GM18499 (cell line): ENCODE results near the gene SIPA1L3.
"Not testable (repeated sequence)": the region's sequence is repeated elsewhere in the genome, so short reads cannot be mapped to it uniquely, and the experiment has no call there.

Experiments
- ATAC-seq: cut with Tn5 transposase; IDR thresholded peaks from one replicate; pipeline ENCODE4 v1.9.1; 2021; ENCODE audit warnings: moderate number of reproducible peaks; ENCODE audit not compliant: insufficient read depth, unreplicated experiment

SIPA1L3 gene

DNA sequence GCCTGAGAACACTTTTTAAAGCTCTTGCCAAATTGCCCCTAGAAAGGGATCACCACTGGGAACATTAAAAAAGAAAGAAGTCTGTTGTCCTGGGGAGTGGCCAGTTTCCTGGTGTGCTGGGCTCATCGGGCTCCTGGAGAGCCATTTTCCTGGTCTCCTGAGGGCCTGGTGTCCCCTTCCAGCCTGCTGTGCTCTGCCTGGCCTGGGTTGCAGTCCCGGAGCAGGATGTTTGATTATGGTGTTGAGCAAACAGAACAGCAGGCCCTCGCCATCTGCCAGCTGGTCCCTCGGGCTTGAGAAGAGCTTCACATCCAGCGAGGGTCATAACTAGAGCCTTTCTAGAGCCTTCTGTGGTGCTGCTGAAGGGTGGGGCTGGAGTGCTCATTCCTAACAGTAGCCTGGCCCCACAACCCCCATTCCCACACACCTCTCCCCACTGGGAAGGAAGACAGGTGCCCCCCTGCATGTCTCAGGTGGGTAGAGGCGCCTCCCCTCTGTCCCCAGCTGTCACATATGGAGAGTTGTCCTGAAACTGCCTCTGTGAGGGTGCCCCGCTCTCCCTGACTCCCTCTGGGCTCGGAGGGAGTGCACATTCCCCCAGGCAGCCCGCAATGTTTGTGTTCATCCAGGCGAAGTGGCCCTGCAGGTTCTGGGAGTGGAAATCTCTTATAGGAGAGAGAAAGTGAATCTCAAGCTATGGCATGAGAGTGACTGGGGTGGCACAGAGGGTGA lies 151.1 kb downstream of the SIPA1L3 start:
- no peak for ATAC-seq

DNA sequence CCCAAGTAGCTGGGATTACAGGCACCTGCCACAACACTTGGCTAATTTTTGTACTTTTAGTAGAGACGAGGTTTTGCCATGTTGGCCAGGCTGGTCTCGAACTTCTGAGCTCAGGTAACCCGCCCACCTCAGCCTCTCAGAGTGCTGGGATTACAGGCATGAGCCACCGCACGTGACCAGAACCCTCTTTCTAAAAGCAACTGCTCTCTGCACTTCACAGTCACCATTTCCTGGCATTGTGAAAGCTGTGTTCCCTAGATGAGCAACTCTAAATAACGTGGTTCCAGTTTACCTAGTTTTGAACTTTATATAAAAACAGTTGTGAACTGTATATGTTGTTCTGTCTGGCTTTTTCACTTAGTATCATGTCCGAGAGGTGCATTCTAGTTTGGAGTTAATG lies 152.9 kb downstream of the SIPA1L3 start:
- no peak for ATAC-seq

DNA sequence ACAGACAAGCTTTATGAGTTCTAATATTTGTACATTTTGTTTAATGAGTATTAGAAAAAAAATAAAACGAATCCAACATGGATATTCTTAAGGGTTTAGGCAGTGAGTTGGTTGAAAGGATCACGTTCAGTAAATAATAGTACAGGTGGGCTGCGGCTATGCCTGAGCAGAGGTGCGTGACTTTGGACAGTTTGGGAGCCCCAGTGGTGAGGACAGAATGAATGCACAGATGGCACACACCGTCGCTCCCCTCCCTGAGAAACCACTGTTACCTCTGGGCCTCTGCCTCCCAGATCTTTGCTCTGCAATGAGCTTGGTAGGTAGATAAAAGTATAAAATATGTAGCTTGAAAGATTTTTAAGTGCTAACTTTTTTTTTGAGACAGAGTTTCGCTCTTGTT lies 153.3 kb downstream of the SIPA1L3 start:
- ATAC-seq, result no peak

DNA sequence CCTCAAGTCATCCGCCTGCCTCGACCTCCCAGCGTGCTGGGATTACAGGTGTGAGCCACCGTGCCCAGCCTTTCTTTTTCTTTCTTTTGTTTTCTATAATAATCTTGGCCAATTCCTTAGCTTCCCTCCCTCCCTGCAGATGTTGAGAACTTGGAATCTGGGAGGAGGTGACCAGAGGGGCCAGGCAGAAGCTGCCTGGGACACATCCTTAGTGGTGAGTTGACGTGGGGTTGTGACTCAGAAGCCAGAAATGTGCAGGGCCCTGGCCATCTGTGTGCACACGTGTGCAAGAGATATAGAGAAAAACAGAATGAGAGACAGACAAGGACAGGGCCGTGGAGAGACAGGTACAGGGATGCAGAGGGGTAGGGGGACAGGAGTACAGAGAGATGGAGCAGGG lies 154.3 kb downstream of the SIPA1L3 start:
- no peak for ATAC-seq

DNA sequence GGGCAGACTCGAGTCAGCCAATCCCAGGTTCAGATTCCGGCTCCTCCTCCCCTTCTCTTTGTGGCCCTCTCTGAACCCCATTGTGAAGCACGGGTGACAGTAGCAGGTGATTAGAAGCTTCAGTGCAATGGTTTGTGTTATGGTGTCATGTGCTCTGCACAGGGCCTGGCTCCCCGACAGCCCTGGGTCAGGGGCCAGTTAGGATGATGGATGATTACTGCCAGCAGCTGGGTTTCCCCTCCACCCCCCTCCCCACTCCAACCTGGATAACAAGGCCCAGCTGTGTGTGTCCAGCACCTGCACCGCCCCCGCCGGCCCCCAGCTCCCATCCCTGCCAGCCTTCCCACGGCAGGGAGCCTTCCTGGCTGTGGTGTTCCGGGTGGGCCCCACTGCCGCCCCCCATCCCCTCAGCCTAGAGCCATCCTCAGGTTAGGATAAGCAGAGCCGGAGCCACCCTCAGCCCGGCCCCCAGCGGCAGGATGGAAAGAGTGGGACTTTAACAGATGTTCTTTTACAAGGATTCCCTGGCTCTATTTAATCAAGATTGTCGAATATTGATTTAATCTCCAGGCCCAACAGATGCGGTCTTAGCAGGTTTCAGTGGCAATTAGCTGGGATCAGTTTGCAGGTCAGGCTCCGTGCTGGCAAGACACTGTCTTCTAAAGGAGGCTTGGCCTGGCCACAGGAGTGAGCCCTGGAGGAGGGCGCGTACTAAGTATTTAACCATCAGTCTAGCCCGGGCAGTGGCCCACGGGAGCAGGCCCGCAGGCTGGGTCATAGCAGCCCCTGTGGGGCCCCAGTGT lies 156.2 kb downstream of the SIPA1L3 start:
- no peak for ATAC-seq

DNA sequence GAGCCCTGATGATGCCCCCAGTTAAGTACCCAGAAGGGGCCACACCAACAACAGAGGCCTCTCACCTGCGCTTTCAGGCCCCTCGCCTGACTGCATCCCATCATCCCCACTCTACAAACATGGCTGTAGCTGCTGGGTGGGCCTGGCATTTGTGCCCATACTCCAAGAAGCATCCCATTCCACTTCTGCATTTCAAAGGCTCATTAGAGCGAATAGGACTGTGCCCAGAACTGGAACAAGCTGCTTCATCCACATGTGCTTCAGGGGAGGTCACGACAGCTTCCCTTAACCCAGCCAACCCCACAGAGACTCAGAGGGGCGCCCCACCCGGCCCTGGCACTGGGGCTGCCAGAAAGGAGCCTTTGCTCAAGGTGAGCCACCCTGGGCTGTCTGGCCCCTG lies 156.9 kb downstream of the SIPA1L3 start:
- no peak for ATAC-seq

DNA sequence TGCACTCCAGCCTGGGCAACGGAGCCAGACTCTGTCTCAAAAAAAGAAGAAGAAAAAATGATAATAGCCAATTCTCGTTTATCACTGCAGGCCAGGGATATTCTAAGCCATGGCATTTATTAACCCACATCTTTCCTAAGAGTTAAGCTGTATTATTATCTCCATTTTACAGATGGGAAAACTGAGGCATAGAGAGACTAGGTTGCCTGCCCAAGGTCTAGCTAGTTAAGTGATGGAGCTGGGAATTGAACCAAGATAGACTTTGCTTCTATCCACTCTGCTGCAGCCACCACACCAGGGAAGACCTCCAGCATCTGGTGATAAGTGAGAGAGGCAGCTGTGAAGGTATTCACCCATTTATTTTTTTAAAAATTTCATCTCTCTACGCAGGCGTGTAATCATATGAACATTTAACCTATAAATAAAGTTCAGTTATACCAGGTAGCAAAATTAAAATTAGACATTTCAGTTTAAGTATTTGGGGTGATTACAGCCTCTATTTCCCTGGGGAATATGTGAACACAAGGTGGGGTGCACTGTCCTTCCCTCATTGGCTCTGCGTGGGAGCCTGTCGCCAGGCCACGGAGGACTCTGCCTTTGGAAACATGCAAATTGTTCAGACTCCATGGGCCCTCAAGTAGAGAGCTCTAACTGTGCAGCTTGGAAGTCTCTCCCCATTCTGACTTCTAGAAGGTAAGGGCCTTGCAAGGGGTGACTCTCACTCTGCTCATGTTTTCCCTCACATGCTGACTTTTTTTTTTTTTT lies 157.8 kb downstream of the SIPA1L3 start:
- no peak for ATAC-seq

DNA sequence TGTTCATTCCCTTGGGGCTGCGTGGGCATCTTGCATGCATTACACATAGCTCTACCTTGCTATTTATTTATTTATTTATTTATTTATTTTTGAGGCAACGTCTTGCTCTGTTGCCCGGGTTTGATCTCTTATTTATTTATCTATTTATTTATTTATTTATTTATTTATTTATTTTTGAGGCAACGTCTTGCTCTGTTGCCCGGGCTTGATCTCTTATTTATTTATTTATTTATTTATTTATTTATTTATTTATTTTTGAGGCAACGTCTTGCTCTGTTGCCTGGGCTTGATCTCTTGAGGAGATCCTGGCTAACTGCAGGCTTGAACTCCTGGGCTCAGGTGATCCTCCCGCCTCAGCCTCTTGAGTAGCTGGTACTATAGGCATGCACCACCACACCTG lies 158.8 kb downstream of the SIPA1L3 start:
- ATAC-seq, result not testable (repeated sequence)

DNA sequence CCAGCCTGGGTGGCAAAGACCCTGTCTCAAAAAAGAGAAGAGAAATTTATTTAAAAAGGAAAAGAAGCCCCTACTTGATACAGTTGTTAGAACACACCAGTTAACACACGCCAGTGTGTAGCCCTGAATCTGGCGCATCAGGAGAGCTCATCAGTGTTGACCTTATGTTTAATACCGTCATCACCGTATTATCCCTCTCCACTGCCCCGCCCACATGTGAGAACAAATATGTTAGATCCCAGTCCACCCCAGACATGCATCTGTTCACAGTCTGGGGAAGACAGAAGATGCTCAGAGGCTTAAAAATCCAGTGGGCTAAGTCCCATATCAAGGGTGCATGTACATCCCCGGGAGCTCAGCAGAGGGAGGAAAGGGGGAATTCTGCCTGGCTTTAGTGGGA lies 161.8 kb downstream of the SIPA1L3 start:
- no peak for ATAC-seq

DNA sequence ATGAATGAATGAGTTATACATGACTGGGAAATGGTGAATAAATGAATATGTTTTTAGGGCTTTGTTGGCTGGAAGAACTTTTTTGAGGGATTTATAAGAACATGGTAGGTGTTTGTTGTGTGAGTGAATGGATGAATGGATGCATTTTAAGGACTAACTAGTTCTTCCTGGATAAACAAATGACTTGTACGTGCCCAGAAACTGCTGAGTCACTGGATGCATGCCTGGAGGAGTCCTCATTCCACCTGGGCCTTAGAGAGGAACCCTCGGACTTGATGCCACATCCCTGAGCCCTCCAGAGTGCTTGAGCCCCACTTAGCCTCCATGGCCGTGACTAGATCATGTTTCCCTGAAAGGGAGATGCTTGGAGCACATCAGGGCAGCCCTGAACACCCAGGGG lies 163.6 kb downstream of the SIPA1L3 start:
- ATAC-seq, result no peak

DNA sequence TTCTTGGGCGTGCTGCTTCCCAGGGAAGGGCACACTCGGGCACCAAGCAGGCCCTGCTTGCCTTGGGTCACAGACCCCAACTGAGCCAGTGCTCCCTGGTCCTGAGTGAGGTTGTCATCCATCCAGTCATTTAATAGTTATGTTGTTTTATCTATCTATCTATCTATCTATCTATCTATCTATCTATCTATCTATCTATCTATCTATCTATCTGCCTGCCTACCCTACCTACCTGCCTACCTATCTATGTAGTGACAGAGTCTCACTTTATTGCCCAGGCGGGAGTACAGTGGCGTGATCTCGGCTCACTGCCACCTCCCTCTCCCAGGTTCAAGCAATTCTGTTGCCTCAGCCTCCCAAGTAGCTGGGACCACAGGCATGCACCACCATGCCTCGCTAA lies 164.0 kb downstream of the SIPA1L3 start:
- not testable (repeated sequence) for ATAC-seq

DNA sequence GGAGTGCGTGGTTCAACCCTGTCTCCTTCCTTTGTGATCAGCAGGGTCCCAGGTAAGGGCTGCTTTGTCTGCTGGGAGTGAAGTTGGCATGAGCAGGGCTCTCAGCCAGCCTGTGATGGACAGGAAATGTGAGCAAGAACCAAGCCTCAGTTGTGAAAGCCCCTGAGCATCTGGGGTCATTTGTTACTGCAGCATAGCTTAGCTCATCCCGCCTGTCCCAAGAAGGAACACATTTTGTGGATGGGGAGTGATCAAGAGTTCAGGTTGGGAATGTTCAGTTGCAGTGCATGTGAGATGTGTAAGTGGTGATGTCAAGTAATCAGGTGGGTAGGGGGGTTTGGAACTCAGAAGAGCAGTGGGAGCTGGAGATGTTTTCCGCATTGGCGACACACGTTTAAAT lies 164.6 kb downstream of the SIPA1L3 start:
- no peak for ATAC-seq

DNA sequence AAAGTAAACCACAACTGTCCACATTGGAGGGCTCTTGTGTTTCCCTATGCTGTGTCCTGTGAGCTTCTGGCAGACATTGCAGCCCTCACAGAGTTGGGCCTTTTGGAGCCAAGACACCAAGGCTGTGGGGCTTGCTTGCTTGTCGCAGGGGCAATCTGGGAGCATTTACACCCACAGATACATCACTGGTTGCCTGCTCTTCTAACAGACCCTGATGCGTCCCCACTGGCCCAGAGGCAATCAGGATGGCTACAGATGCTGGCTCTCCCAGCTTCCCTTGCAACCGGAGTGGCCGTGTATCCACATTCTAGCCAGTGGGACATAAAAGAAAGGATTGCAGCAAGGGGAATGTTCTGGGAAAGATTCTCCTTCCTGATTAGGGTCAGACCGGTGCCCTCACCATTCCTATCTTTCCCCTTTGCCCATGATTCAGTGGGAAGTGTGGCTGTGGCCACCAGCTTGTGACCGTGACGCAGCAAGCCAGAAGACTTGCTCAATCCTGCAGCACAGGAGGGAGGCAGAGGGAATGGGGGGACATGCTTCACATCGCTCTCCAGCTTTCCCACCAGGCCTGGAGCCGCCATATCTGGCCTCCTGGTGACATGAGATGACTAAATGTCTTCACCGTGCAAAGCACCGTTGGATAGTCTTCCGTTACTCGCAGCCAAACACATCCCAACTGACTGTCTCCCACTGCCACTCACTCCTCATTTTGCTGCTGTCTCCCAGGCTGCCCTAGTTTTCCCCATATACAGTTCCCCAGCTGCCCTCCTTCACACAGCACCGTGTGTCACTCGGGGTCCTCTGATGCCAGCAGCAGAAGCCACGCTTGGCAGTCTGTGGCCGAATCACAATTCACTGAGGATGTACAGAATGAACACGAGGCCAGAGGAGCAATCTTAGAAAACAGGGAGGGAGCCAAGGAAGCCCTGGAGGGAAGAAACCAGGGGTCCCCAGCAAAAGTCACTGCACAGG lies 166.1 kb downstream of the SIPA1L3 start:
- ATAC-seq, result no peak

DNA sequence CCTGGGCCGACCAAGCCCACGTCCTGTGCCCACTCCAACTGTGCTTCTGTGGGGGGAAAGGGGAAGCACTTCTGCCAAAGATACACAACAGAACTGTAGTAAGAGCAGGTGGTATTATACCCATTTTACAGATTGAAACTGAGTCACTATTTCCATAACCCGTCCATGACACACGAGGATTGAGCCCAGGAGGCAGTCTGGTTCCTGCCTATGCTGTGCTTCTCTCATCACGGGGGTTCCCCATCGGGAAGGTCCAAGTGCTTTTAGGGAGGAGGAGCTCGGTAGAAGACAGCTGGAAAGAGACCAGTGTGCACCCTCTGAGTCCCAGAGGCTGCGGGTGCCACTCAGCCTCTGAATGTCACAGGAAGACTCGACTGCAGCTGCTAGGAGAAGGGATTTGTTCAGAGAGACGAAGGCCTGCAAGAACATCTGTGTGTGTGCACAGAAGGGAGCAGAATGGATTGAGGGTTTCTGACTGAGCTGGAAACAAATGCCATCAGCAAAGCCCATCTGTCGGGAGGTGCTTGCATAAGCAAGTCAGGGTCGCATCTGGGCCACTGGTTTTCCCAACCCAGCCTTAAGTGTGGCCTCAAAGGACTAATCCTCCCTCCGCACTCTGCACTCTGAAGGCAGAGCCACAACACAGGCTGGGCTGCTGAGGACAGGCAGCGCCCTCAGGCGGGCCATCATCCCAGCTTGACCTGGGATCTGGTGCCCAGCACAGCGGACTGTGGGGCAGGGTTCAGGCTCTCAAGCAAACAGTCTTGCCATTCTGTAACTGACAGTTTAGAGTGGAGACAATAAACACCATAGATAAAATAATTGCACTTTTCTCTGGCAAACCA lies 167.1 kb downstream of the SIPA1L3 start:
- ATAC-seq, result no peak

DNA sequence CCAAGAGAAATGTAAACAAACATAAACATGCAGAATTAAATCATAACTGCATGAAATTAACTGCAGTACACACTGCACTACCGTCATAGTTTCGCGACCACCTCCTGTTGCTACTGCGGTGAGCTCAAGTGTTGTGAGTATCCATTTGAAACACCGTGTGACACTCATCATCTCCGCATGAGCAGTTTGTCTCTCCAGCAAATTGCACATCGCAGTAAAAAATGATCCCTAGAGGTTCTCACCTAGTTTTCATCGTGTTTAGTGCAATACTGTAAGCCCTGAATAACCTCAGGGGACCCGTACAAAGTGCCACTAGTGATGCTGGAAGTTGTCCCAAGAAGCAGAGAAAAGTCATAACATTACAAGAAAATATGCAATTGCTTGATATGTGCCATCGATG lies 169.3 kb downstream of the SIPA1L3 start:
- ATAC-seq, result no peak

DNA sequence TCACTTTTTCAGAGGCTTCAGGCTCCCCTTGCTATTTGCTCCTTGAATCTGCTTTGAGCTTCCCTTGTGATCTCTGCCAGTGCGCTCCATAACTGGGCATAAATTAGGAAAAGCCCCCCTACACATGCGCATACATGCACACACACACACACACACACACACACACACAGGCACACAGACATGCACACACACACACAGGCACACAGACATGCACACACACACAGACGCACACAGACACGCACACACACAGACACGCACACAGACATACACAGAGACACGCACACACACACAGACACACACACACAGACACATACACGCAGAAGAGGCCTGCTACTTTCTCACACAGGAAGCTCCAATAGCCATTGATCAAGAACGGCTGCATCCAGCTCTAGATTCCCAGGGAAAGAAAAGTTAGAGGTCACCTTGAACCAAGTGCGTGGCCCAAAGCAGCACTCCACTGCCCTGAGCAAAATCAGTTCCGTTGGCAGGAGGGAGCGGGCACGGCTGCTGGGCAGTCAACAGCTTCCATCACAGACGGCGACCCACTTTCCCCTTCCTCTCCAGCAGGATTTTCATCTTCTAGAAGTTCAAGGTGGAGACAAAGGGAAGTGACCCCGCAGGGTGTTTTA lies 171.4 kb downstream of the SIPA1L3 start:
- no peak for ATAC-seq

DNA sequence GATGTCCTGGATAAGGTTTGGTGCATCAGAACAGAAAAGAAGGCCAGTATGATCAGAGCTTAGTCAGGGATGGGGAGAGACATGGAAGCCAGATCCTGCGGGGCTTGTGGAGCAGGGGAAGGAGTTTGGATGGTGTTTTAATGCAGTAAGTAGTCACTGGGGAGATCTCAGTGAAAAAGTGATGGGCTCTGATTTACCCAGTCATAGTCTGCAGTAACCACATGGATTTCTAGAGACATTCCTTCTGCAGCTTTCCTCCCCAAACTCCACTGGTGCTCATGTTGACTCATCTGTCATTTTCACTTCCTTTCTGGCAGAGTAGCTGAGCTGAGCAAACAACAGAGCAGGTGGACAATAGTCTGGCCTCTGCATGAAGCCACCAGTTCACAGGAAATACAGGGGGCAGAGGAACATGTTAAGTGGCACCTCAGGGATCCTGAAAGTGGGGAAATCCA lies 172.9 kb downstream of the SIPA1L3 start:
- ATAC-seq, result no peak

DNA sequence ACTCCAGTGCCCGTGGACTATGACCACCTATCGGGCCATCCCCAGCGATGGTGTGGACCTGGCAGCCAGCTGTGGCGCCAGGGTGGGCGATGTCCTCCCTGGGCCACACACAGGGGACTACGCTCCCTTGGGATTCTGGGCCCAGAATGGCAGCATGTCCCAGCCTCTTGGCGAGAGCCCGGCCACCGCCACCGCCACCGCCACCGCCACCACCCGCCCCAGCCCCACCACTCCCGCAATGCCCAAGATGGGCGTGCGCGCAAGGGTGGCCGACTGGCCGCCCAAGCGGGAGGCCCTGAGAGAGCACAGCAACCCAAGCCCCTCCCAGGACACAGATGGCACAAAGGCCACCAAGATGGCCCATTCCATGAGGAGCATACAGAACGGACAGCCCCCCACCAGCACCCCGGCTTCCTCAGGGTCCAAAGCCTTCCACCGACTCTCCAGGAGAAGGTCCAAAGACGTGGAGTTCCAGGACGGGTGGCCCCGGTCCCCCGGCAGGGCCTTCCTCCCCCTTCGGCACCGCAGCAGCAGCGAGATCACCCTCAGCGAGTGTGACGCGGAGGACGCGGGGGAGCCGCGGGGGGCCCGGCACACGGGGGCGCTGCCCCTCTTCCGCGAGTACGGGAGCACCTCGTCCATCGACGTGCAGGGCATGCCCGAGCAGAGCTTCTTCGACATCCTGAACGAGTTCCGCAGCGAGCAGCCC lies 174.7 kb downstream of the SIPA1L3 start:
- no peak for ATAC-seq
